Tibial nerve (tissue), 4 donors: ENCODE measurements around the gene TUBG2. TPM values are rescaled to one million over a fixed set of nuclear protein-coding genes. Genes with fewer than 3 reads are reported as not detected.
"Not testable (repeated sequence)": the region's sequence is repeated elsewhere in the genome, so short reads cannot be mapped to it uniquely, and the experiment has no call there.

Experiments
- DNase-seq, 2 donors: peaks; one replicate each; pipeline ENCODE4 v3.0.0-alpha.2; 2019; ENCODE audit warnings: low spot score in 2 of 2
- H3K27ac ChIP-seq, 4 donors: fragments of 200-600 bp; sonication (generic) in 3 of 4; one replicate each; pipeline ENCODE4 v1.5.1; 2017 to 2019; ENCODE audit warnings: mild to moderate bottlenecking in 1 of 4
- H3K27me3 ChIP-seq, 2 donors: fragments of 200-600 bp; sonication (generic) in 1 of 2; one replicate each; pipeline versions ENCODE4 v1.5.1 to v1.6.0; 2017 to 2019
- H3K36me3 ChIP-seq, 3 donors: fragments of 200-600 bp; sonication (generic); one replicate each; pipeline ENCODE4 v1.5.1; 2018 to 2019
- H3K4me1 ChIP-seq, 4 donors: fragments of 200-600 bp; sonication (generic) in 3 of 4; one replicate each; pipeline ENCODE4 v1.5.1; 2017 to 2019
- H3K4me3 ChIP-seq, 4 donors: fragments of 200-600 bp; sonication (generic) in 3 of 4; one replicate each; pipeline ENCODE4 v1.5.1; 2017 to 2019; ENCODE audit warnings: mild to moderate bottlenecking in 1 of 4, moderate library complexity in 1 of 4
- H3K9me3 ChIP-seq, 4 donors: fragments of 200-600 bp; sonication (generic) in 3 of 4; one replicate each; pipeline ENCODE4 v1.5.1; 2017 to 2019
- EP300 ChIP-seq, 2 donors: sonication (generic); formaldehyde crosslinking; IDR thresholded peaks; one replicate each; pipeline ENCODE4 v1.6.1; 2017; ENCODE audit warnings: antibody characterized with exemption in 2 of 2, mild to moderate bottlenecking in 1 of 2
- POLR2A ChIP-seq, 2 donors: fragments of 450-650 bp; IDR thresholded peaks; one replicate each; pipeline ENCODE4 v1.6.1; 2017; ENCODE audit warnings: antibody characterized with exemption in 2 of 2, mild to moderate bottlenecking in 2 of 2, moderate library complexity in 2 of 2
- WGBS, 2 donors: methylation state at CpG; one replicate each; pipeline ENCODE4 v1.1.5; 2018; 5-methylcytosine and 5-hydroxymethylcytosine counted together
- total RNA-seq, 4 donors: library from RNA; depleted of rRNA; stranded (reverse); fragments of >200 nt; gene quantifications; one replicate each; pipeline ENCODE4 v1.1.0, GENCODE V29; 2016
- TF ChIP-seq, protein P1 (sequence below), 5 experiments: fragments of 200-600 bp in 3 of 5; fragments of 450-650 bp in 2 of 5; sonication (generic) in 3 of 5; IDR thresholded peaks; one replicate each; pipeline ENCODE4 v1.5.1; 2016 to 2019; ENCODE audit warnings: antibody characterized with exemption in 5 of 5, mild to moderate bottlenecking in 3 of 5, moderate library complexity in 2 of 5

TUBG2 gene
- total RNA-seq, 4 donors from 2014 or later: 48.2 to 92.4 (median 77.6) TPM

DNA sequence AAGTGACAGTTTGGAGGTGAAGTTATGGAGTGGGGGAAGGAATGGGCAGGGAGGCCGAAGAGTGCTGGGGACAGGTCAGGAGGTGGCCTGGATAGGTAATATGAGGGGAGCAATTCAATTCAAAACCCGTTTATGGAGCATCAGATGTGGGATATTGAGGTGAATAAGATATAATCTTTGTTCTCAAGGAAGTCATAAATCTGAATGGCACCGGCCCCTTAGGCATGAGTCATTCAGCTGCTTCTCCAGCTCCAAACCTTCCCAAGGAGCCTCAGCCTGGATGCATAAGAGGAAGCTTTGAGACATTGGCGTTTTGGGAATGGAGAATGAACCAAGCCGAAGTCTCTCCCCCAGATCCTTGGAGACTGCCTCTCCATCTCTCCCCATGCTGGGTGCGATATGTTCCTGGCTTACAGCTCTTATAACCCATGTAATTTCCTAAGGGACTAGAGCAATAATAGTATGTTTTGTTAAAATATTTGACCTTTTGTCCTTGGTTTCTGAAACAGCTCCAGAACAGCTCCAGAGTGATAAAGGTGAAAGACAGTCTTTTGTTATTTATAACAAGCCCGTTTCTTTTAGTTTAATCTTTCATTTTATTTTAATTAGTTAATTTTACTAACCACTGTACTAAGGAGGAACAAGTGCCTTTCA, 1.7 kb downstream of the TUBG2 start:
- WGBS, 2 donors: 34 to 47% methylated on average over 7 of the region's 7 CpGs
- no peak for DNase-seq
- TF ChIP-seq POLR2A (IDR thresholded peaks at IDR 0.05) (no peak), EP300 (IDR thresholded peaks at IDR 0.05) (no peak)
- Histone ChIP-seq H3K4me1 (peaks cover 0 to 24% (median 9%) of the 10 kb centered on the region in 4 donors), H3K9me3 (no peaks in the 10 kb centered on the region), H3K4me3 (no peak overlapping the region), H3K27me3 (no peaks in the 10 kb centered on the region), H3K36me3 (peaks cover 0 to 45% (median 5%) of the 10 kb centered on the region in 3 donors), H3K27ac (peak overlapping the region in 3 of 4 donors; percentile 3 to 71 (median 68))

GRCh38 chr17:42665581-42666001, 6.5 kb downstream of the TUBG2 start:
- H3K4me3 ChIP-seq: no peak overlapping the region
- peaks cover 0 to 46% (median 22%) of the 10 kb centered on the region in 4 donors for H3K4me1 ChIP-seq
- H3K36me3 ChIP-seq: peaks cover 0 to 91% (median 5%) of the 10 kb centered on the region in 3 donors
- H3K27me3 ChIP-seq: no peaks in the 10 kb centered on the region
- 83 to 86% methylated on average over 14 of the region's 14 CpGs for WGBS, 2 donors
- TF ChIP-seq EP300 (IDR thresholded peaks at IDR 0.05) (no peak), POLR2A (IDR thresholded peaks at IDR 0.05) (no peak)
- TF ChIP-seq, protein P1, sequence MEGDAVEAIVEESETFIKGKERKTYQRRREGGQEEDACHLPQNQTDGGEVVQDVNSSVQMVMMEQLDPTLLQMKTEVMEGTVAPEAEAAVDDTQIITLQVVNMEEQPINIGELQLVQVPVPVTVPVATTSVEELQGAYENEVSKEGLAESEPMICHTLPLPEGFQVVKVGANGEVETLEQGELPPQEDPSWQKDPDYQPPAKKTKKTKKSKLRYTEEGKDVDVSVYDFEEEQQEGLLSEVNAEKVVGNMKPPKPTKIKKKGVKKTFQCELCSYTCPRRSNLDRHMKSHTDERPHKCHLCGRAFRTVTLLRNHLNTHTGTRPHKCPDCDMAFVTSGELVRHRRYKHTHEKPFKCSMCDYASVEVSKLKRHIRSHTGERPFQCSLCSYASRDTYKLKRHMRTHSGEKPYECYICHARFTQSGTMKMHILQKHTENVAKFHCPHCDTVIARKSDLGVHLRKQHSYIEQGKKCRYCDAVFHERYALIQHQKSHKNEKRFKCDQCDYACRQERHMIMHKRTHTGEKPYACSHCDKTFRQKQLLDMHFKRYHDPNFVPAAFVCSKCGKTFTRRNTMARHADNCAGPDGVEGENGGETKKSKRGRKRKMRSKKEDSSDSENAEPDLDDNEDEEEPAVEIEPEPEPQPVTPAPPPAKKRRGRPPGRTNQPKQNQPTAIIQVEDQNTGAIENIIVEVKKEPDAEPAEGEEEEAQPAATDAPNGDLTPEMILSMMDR (IDR thresholded peaks at IDR 0.05): no peak
- DNase-seq: no peak
- H3K27ac ChIP-seq: peak overlapping the region in 1 of 4 donors; percentile 41
- H3K9me3 ChIP-seq: no peaks in the 10 kb centered on the region

- 85 to 88% methylated on average over 9 of the region's 16 CpGs for whole genome bisulfite sequencing, 2 donors
- H3K9me3 ChIP-seq, H3K4me3 ChIP-seq, H3K27me3 ChIP-seq, DNase-seq: not testable (repeated sequence)
- Histone ChIP-seq H3K4me1 (peaks cover 0 to 46% (median 21%) of the 10 kb centered on the region in 4 donors), H3K36me3 (peaks cover 0 to 96% (median 5%) of the 10 kb centered on the region in 3 donors), H3K27ac (peak overlapping the region in 1 of 4 donors; percentile 77)
Observed at GRCh38 chr17:42666126-42666525, 7.0 kb downstream of the TUBG2 start.

DNA sequence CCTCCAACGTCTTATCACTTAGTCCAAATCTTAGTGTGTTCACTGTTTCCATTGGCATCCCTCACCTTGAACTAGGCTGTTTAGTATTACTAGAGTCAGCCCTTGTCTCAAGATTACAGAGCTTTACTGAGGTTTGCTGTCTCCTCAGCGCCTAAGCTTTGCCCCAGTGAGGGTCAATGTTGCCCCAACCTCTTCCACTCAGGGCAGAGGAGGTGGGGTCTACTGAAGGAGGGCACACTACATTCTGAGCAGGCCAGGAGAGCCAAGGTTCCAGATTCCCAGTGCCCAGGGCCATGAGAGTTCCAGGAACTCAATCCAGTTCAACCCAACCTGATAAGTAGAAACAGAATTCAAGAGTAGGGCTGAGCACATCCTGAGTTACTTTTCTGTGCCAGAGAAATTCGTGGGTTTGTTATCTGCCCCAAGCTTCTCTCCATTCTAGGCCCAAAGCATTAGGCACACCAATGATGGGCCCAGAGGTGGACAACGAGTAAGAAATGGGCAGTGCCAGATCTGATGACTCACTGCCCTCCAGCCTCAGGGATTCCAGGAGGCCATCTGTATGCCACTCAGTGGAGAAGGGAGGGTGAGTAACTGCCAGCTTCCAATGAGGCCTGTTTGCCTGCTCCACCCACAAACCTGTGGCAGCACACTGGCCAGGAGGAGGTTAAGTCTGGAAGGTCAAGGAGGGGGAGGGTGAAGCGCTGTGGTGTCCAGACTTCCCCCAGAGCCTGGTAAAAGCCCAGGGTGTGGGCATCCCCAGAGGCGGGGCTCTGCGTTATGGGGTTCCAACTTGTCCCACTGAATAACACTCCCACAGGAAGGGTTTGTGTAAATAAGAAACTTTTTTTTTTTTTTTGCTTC, 8.2 kb downstream of the TUBG2 start:
- Histone ChIP-seq H3K4me3 (no peak overlapping the region), H3K36me3 (peaks cover 0 to 98% (median 5%) of the 10 kb centered on the region in 3 donors), H3K27me3 (no peaks in the 10 kb centered on the region), H3K9me3 (no peaks in the 10 kb centered on the region), H3K4me1 (peaks cover 0 to 54% (median 19%) of the 10 kb centered on the region in 4 donors), H3K27ac (peak overlapping the region in 3 of 4 donors; percentile 32 to 77 (median 77))
- TF ChIP-seq EP300 (IDR thresholded peaks at IDR 0.05) (peak in 1 of 2 donors; percentile 18), POLR2A (IDR thresholded peaks at IDR 0.05) (no peak)
- TF ChIP-seq, protein P1 (IDR thresholded peaks at IDR 0.05): no peak
- no peak for DNase-seq
- 36 to 38% methylated on average over 7 of the region's 7 CpGs for WGBS, 2 donors

GRCh38 chr17:42669705-42669976, 10.6 kb downstream of the TUBG2 start:
- H3K4me1 ChIP-seq: peaks cover 0 to 77% (median 34%) of the 10 kb centered on the region in 4 donors
- DNase-seq: no peak
- WGBS, 2 donors: 66 to 82% methylated on average over 11 to 12 of the region's 12 CpGs
- TF ChIP-seq EP300 (IDR thresholded peaks at IDR 0.05) (no peak), POLR2A (IDR thresholded peaks at IDR 0.05) (no peak)
- TF ChIP-seq, protein P1 (IDR thresholded peaks at IDR 0.05): no peak
- H3K4me3 ChIP-seq: no peak overlapping the region
- no peaks in the 10 kb centered on the region for H3K27me3 ChIP-seq
- H3K27ac ChIP-seq: peak overlapping the region in 2 of 4 donors; percentile 73 to 77
- H3K9me3 ChIP-seq: no peaks in the 10 kb centered on the region
- H3K36me3 ChIP-seq: peaks cover 0 to 90% (median 5%) of the 10 kb centered on the region in 3 donors
